OCI-LY7 (cell line): Measurements from ENCODE around the gene ZNF532. TPM values are rescaled to one million over a fixed set of nuclear protein-coding genes. Genes with fewer than 3 reads are reported as not detected.
A peak's percentile ranks its signal among the peaks of the same experiment; 100 is the strongest.

Source experiments
- BruUV-seq: library from RNA; stranded (reverse); fragments of 400-500 nt; replicated peaks from 2 replicates; lab custom pipeline; 2021; lab: Mats Ljungman, UMichigan
- CTCF ChIA-PET: fragments of 300-600 bp; sonication (Branson Sonifier 250); formaldehyde crosslinking; loops from one replicate; lab custom pipeline; 2022; ENCODE audit warnings: antibody characterized with exemption; ENCODE audit not compliant: unreplicated experiment; lab: Charles Lee
- POLR2A ChIA-PET: fragments of 300-600 bp; sonication (Branson Sonifier 250); formaldehyde crosslinking; loops from one replicate; lab custom pipeline; 2022; ENCODE audit warnings: antibody characterized with exemption; lab: Charles Lee
- DNase-seq: peaks from one replicate; pipeline ENCODE4 v3.0.0-alpha.2; 2015; ENCODE audit warnings: low spot score
- H2AFZ ChIP-seq: fragments of 200-600 bp; sonication (generic), shearing (Covaris generic); 2 replicates; pipeline ENCODE4 v1.6.1; 2014; ENCODE audit warnings: mild to moderate bottlenecking, antibody characterized with exemption, low read length, moderate library complexity
- H3K27ac ChIP-seq: fragments of 200-600 bp; sonication (generic); 2 replicates; pipeline ENCODE4 v1.5.1; 2014; ENCODE audit warnings: mixed run types, low read depth, mild to moderate bottlenecking, moderate library complexity, low read length, inconsistent platforms; ENCODE audit not compliant: poor library complexity, severe bottlenecking
- H3K36me3 ChIP-seq: fragments of 200-600 bp; sonication (generic); 2 replicates; pipeline ENCODE4 v1.6.1; 2014; ENCODE audit warnings: mild to moderate bottlenecking, antibody characterized with exemption, low read length, moderate library complexity, mixed read lengths; ENCODE audit not compliant: insufficient read depth
- H3K4me1 ChIP-seq: fragments of 200-600 bp; sonication (generic); 2 replicates; pipeline ENCODE4 v1.5.1; 2014; ENCODE audit warnings: mild to moderate bottlenecking, low read length; ENCODE audit not compliant: insufficient read depth, poor library complexity, severe bottlenecking
- H3K4me2 ChIP-seq: fragments of 200-600 bp; sonication (generic); 2 replicates; pipeline ENCODE4 v1.6.1; 2014; ENCODE audit warnings: mild to moderate bottlenecking, low read length
- H3K4me3 ChIP-seq: fragments of 200-600 bp; sonication (generic); 2 replicates; pipeline ENCODE4 v1.5.1; 2014; ENCODE audit warnings: mild to moderate bottlenecking, low read depth, low read length; ENCODE audit not compliant: poor library complexity, severe bottlenecking
- H3K79me2 ChIP-seq: fragments of 200-600 bp; sonication (generic); 2 replicates; pipeline ENCODE4 v1.6.1; 2016; ENCODE audit warnings: low read depth, mild to moderate bottlenecking, low read length, moderate library complexity, mixed read lengths; ENCODE audit not compliant: insufficient read depth
- H3K9me2 ChIP-seq: fragments of 200-600 bp; sonication (generic); 2 replicates; pipeline ENCODE4 v1.6.1; 2016; ENCODE audit warnings: mild to moderate bottlenecking, low read length, mixed read lengths; ENCODE audit not compliant: insufficient read depth
- H3K9me3 ChIP-seq: fragments of 200-600 bp; sonication (generic); 2 replicates; pipeline ENCODE4 v1.6.1; 2014; ENCODE audit warnings: mild to moderate bottlenecking, mixed run types, low read length, mixed read lengths
- H4K20me1 ChIP-seq: fragments of 200-600 bp; sonication (generic); 2 replicates; pipeline ENCODE4 v1.6.1; 2014; ENCODE audit warnings: mild to moderate bottlenecking, antibody characterized with exemption, low read length, moderate library complexity, mixed read lengths; ENCODE audit not compliant: insufficient read depth
- EZH2phosphoT487 ChIP-seq: fragments of 200-600 bp; sonication (generic); IDR thresholded peaks from 2 replicates; pipeline ENCODE4 v1.6.1; 2018; ENCODE audit warnings: low read depth, borderline replicate concordance, mild to moderate bottlenecking, mixed run types, antibody characterized with exemption, low read length, moderate library complexity, mixed read lengths
- intact Hi-C: fragments of 100-400 bp; cut with micrococcal nuclease; formaldehyde crosslinking; loops from one replicate; pipeline ENCODE4 v1.10.0; 2022; ENCODE audit not compliant: unreplicated experiment
- total RNA-seq, 2 experiments: library from RNA; depleted of rRNA in 1 of 2; stranded (reverse); fragments of >200 nt in 1 of 2; shearing (Covaris generic) in 1 of 2; gene quantifications; 2 replicates each; pipeline ENCODE4 v1.2.3, GENCODE V29; 2014 to 2022
- TF ChIP-seq, protein P1 (sequence below): fragments of 200-600 bp; sonication (generic); conservative IDR thresholded peaks from 2 replicates; pipeline ENCODE4 v1.5.1; 2014; ENCODE audit warnings: mild to moderate bottlenecking, antibody characterized with exemption, low read length, moderate library complexity, mixed read lengths

ZNF532 gene
- total RNA-seq, 2 experiments from 2014 or later = 10.4 to 18.7 TPM

DNA sequence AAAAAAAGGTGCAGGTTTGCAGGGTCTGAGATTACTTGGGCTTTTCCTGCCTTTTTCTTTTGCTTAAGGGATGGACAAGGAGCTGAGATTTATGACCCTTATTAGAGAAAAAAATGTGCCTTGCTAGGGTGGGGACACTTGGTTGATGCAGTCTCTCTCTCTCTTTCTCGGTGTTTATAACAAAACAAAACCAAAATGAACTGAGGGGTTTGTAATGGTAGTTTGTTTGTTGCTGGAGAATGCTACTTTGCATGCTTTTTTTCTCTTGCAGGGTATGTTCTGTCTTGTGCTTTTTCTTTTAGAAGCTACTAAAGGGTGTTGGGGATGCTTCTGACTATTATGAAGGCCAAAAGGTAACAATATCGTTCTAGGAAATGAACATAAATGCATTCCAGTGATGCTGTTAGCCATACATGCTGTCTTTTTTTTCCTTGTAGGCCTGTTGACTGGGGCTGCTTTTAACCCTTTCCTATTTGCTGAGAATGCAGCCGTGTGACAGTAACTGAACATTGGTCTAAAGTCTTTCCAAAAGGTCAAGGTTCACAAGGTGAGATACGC lies 435 bp downstream of the ZNF532 start:
- peak overlapping the region; percentile 64; the same call in 1 of the 2 replicates for H2AFZ ChIP-seq

GRCh38 chr18:58865701-58866065 lies 1.0 kb downstream of the ZNF532 start:
- Histone ChIP-seq H3K27ac (no peak overlapping the region), H3K36me3 (peaks cover 20% of the 10 kb centered on the region), H4K20me1 (no peaks in the 10 kb centered on the region), H3K9me3 (no peaks in the 10 kb centered on the region), H3K9me2 (no peaks in the 10 kb centered on the region), H2AFZ (no peak overlapping the region; the same call in 1 of the 2 replicates), H3K4me3 (no peak overlapping the region), H3K4me2 (peak overlapping the region; percentile 78; the same call in 1 of the 2 replicates), H3K79me2 (peaks cover 4% of the 10 kb centered on the region; the same call in 1 of the 2 replicates), H3K4me1 (peaks cover 31% of the 10 kb centered on the region)
- POLR2A ChIA-PET = interaction anchor here (1.0 kb wide), 1 partner anchor 134 kb away, joined by 3 read pairs; no protein-coding TSS in a partner anchor
- no peak for DNase-seq
- intact Hi-C loops = loop anchor here (10.0 kb wide), 1 partner anchor 81 kb away; no protein-coding TSS in a partner anchor
- no TSS peak for BruUV-seq
- CTCF ChIA-PET = no interaction called here
- TF ChIP-seq EZH2phosphoT487 = no peak
- TF ChIP-seq, protein P1, sequence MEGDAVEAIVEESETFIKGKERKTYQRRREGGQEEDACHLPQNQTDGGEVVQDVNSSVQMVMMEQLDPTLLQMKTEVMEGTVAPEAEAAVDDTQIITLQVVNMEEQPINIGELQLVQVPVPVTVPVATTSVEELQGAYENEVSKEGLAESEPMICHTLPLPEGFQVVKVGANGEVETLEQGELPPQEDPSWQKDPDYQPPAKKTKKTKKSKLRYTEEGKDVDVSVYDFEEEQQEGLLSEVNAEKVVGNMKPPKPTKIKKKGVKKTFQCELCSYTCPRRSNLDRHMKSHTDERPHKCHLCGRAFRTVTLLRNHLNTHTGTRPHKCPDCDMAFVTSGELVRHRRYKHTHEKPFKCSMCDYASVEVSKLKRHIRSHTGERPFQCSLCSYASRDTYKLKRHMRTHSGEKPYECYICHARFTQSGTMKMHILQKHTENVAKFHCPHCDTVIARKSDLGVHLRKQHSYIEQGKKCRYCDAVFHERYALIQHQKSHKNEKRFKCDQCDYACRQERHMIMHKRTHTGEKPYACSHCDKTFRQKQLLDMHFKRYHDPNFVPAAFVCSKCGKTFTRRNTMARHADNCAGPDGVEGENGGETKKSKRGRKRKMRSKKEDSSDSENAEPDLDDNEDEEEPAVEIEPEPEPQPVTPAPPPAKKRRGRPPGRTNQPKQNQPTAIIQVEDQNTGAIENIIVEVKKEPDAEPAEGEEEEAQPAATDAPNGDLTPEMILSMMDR = no peak

More for the DNA sequence above, 435 bp downstream of the ZNF532 start:
- ChIA-PET CTCF (no interaction called here), POLR2A (interaction anchor here (0.6 to 1.2 kb wide), 5 partner anchors 28 to 1235 kb away, joined by 3 to 4 read pairs (median 3); no protein-coding TSS in a partner anchor)
- Histone ChIP-seq H3K9me2 (no peaks in the 10 kb centered on the region), H3K27ac (peak overlapping the region; percentile 65), H3K9me3 (no peaks in the 10 kb centered on the region), H4K20me1 (no peaks in the 10 kb centered on the region), H3K4me3 (peak overlapping the region; percentile 66), H3K36me3 (peaks cover 20% of the 10 kb centered on the region), H3K79me2 (peaks cover 4% of the 10 kb centered on the region; the same call in 1 of the 2 replicates), H3K4me2 (peak overlapping the region; percentile 78), H3K4me1 (peaks cover 31% of the 10 kb centered on the region)
- intact Hi-C loops = loop anchor here (10.0 kb wide), 1 partner anchor 80 kb away; no protein-coding TSS in a partner anchor
- BruUV-seq = no TSS peak
- no peak for DNase-seq
- TF ChIP-seq, protein P1 = no peak
- TF ChIP-seq EZH2phosphoT487 = no peak
